ENCODE results near the gene NELL2. TPM values are rescaled to one million over a fixed set of nuclear protein-coding genes. Genes with fewer than 3 reads are reported as not detected.

The NELL2 gene
- total RNA-seq, 1 experiment from 2014 or later = 32.7 TPM

DNA sequence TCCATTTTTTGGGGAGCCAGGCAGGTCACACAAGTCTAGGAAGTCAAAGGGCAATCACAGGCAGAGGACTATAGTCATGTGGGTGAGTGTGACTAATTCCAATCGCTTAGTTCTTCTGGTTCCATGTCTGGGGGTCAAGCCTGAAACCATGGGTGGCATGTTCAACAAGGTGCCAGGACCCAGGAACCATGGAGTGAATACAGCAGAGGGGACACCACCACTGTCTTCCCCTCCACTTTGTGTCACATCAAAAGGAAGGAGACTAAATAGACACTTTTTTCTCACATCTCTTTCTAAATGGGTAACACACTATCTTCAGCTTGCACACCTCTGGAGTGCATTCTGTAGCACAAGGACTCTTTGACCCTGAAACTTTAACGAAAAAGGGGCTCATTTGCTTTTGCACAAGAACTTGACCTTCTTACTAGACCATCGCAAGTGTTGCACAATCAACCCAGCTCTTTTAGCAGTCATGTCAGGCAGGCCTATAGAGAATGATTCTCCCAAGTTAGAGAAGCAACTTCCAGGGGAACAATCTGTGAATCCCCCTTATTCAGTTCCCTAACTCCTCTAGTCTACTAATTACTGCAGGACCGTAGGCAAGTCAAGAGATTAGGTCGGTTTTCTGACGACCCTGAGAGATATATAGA is 398.7 kb downstream of the NELL2 start:
- no peak overlapping the region for H3K23ac ChIP-seq (ENCODE audit: insufficient read length, low read depth, low read length)
- no peak overlapping the region for H2BK15ac ChIP-seq (ENCODE audit: low read depth, low read length)
- no peak overlapping the region for H4K5ac ChIP-seq (ENCODE audit: insufficient read length, low read depth, low read length)
- DNase-seq = no peak
- no peak overlapping the region for H3K56ac ChIP-seq (ENCODE audit: insufficient read length, low read depth, low read length)
- H3K27me3 ChIP-seq (ENCODE audit: insufficient read depth, low read length) = no peaks in the 10 kb centered on the region
- no peaks in the 10 kb centered on the region for H4K20me1 ChIP-seq (ENCODE audit: control insufficient read depth, insufficient read depth, insufficient read length)
- no peaks in the 10 kb centered on the region for H3K4me1 Mint-ChIP-seq
- no peak overlapping the region for H3K27ac Mint-ChIP-seq
- H3K79me1 ChIP-seq (ENCODE audit: insufficient read depth, low read depth, low read length, poor library complexity, severe bottlenecking) = no peaks in the 10 kb centered on the region
- H3K23me2 ChIP-seq (ENCODE audit: insufficient read length, low read depth, low read length, poor library complexity, severe bottlenecking) = no peaks in the 10 kb centered on the region
- no peak for TF ChIP-seq CTCF (conservative IDR thresholded peaks at IDR 0.05)
- H3K14ac ChIP-seq (ENCODE audit: insufficient read depth, low read length) = no peak overlapping the region
- no peak overlapping the region for H4K8ac ChIP-seq (replicated peaks; ENCODE audit: insufficient read length, low read depth, low read length)
- no peak overlapping the region for H3K9ac ChIP-seq (ENCODE audit: extremely low read depth, insufficient read length, low read length)
- peaks cover 31 to 43% of the 10 kb centered on the region in 2 experiments for H3K9me3 Mint-ChIP-seq
- H2BK120ac ChIP-seq (ENCODE audit: low read depth, low read length, poor library complexity, severe bottlenecking) = no peak overlapping the region
- no peak overlapping the region; a peak in 1 of 5 replicates for H3K4me3 Mint-ChIP-seq
- H3K79me2 ChIP-seq (ENCODE audit: insufficient read depth, low read length) = no peaks in the 10 kb centered on the region
- H2BK5ac ChIP-seq (ENCODE audit: insufficient read length, low read length) = no peak overlapping the region
- no CpG with 5 or more reads among the region's 6 CpGs for WGBS (ENCODE audit: extremely low coverage, insufficient read length, low lambda C conversion rate)
- no peak overlapping the region for H2AFZ ChIP-seq (ENCODE audit: low read length)
- no peak overlapping the region for H2AK5ac ChIP-seq (ENCODE audit: insufficient read length, low read length)
- no peak overlapping the region for H3K4ac ChIP-seq (ENCODE audit: low read depth, low read length)
- H3K27me3 Mint-ChIP-seq (ENCODE audit: low read depth) = no peaks in the 10 kb centered on the region
- H3K4me2 ChIP-seq (ENCODE audit: insufficient read depth, insufficient read length, low read length) = no peak overlapping the region
- peaks cover 36% of the 10 kb centered on the region for H3K9me3 ChIP-seq (ENCODE audit: control insufficient read depth, low read depth, low read length)
- H3K27ac ChIP-seq (ENCODE audit: insufficient read length, low read depth, low read length) = no peak overlapping the region
- no peak overlapping the region for H4K91ac ChIP-seq (ENCODE audit: insufficient read length, low read depth, low read length)
- H3K36me3 Mint-ChIP-seq (ENCODE audit: insufficient read depth in 1 of 3, low read depth in 3 of 3) = peaks cover 16 to 35% (median 24%) of the 10 kb centered on the region in 3 experiments
- H2BK12ac ChIP-seq (ENCODE audit: insufficient read length, low read depth, low read length) = no peak overlapping the region
- H3K4me1 ChIP-seq (ENCODE audit: insufficient read depth, low read length) = no peaks in the 10 kb centered on the region
- no peak overlapping the region for H3T11ph ChIP-seq (ENCODE audit: low read length)
- no peak overlapping the region for H2BK20ac ChIP-seq (ENCODE audit: low read depth, low read length, poor library complexity, severe bottlenecking)
- no peak overlapping the region for H3K18ac ChIP-seq (ENCODE audit: insufficient read length, low read depth, low read length)

Data from H9 (cell line).